PFSK-1 (cell line): ENCODE measurements around the gene SLC2A10.

Experiments
- FOXP2 ChIP-seq: optimal IDR thresholded peaks from 2 replicates; pipeline ENCODE3; 2011; ENCODE audit warnings: borderline replicate concordance, control low read depth, inconsistent platforms; ENCODE audit not compliant: insufficient read depth; ENCODE audit errors: extremely low read length, extremely low read depth
- POLR2AphosphoS5 ChIP-seq: IDR thresholded peaks from 2 replicates; pipeline ENCODE4 v1.6.1; 2012; ENCODE audit warnings: low read depth, mild to moderate bottlenecking, control low read depth, low read length, moderate library complexity
- SIN3A ChIP-seq: IDR thresholded peaks from 2 replicates; pipeline ENCODE4 v1.6.1; 2012; ENCODE audit warnings: mild to moderate bottlenecking, low read length, moderate library complexity, borderline replicate concordance; ENCODE audit not compliant: insufficient read depth
- TAF1 ChIP-seq: IDR thresholded peaks from 2 replicates; pipeline ENCODE4 v1.6.1; 2012; ENCODE audit warnings: low read length, control low read depth, borderline replicate concordance; ENCODE audit not compliant: insufficient read depth
- TF ChIP-seq, protein P1 (sequence below), 2 experiments: IDR thresholded peaks; 2 replicates each; pipeline versions ENCODE4 v1.6.1 to v1.8.0; 2011 to 2012; ENCODE audit warnings: low read depth in 2 of 2, low read length in 2 of 2, control low read depth in 1 of 2, inconsistent platforms in 1 of 2, mild to moderate bottlenecking in 1 of 2, moderate library complexity in 1 of 2; ENCODE audit not compliant: insufficient read depth in 1 of 2

Gene SLC2A10

DNA sequence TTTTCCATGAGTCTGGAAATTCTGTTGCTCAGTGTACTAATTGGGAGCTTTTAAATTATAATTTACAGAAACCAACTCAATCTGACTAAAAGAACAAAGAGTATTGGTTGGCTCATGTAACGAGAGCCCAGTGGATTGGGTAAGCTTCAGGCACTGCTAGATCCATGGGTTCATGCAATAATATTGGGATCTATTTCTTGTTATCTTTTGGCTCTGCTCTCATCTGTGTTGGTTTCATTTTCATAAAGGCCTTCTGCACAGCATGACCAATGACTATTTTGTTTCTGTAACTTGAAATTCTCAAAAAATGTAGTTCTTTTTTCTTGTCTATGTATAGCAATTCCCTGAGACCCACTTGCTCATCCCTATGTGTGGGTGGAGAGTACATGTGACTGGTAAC is 12.0 kb downstream of the SLC2A10 start:
- no peak for TF ChIP-seq FOXP2
- no peak for TF ChIP-seq SIN3A
- TF ChIP-seq POLR2AphosphoS5: no peak
- TF ChIP-seq TAF1: no peak
- TF ChIP-seq, protein P1, sequence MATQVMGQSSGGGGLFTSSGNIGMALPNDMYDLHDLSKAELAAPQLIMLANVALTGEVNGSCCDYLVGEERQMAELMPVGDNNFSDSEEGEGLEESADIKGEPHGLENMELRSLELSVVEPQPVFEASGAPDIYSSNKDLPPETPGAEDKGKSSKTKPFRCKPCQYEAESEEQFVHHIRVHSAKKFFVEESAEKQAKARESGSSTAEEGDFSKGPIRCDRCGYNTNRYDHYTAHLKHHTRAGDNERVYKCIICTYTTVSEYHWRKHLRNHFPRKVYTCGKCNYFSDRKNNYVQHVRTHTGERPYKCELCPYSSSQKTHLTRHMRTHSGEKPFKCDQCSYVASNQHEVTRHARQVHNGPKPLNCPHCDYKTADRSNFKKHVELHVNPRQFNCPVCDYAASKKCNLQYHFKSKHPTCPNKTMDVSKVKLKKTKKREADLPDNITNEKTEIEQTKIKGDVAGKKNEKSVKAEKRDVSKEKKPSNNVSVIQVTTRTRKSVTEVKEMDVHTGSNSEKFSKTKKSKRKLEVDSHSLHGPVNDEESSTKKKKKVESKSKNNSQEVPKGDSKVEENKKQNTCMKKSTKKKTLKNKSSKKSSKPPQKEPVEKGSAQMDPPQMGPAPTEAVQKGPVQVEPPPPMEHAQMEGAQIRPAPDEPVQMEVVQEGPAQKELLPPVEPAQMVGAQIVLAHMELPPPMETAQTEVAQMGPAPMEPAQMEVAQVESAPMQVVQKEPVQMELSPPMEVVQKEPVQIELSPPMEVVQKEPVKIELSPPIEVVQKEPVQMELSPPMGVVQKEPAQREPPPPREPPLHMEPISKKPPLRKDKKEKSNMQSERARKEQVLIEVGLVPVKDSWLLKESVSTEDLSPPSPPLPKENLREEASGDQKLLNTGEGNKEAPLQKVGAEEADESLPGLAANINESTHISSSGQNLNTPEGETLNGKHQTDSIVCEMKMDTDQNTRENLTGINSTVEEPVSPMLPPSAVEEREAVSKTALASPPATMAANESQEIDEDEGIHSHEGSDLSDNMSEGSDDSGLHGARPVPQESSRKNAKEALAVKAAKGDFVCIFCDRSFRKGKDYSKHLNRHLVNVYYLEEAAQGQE (IDR thresholded peaks at IDR 0.05; ENCODE audit: insufficient read depth in 1 of 2, low read depth in 2 of 2, low read length in 2 of 2): no peak

DNA sequence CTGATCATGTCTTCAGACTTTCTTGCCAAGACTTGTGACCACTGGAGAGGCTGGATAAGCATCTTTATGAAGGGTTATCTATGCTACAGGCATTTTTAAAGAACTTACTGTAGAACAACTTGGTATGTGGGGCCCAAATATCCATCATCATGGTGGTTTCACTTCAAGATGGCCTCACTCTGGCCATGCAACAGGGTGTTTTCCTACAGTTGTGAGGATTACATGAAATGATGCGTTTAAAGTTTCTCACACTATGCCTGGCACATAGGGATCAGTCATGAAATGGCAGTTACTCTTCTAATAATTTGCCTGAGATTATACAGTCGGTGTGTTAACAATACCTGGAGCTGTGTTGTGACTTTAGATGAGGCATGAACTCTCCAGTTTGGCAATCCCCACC is 13.0 kb downstream of the SLC2A10 start:
- TF ChIP-seq SIN3A: no peak
- TF ChIP-seq POLR2AphosphoS5: no peak
- no peak for TF ChIP-seq FOXP2
- TF ChIP-seq, protein P1 (IDR thresholded peaks at IDR 0.05; ENCODE audit: insufficient read depth in 1 of 2, low read depth in 2 of 2, low read length in 2 of 2): no peak
- TF ChIP-seq TAF1: no peak

DNA sequence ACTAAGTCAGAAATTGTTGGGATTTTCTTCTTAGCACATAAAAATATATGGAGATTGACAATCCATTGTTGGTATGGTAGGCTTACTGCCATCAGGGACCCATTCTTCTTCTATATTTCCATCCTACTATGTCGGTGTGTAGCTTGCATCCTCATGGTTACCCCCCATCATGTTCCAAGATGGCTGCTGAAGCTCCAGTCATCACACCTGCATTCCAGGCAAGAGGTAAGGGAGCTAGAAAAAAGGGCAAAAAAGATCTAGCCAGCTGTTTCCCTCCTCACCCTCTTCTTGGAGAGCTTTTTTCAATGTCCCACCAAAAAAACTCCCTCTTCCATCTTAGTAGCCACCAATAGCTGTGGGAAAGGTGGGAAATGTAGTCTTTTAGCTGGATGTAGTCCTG is 13.6 kb downstream of the SLC2A10 start:
- TF ChIP-seq TAF1 (no peak), POLR2AphosphoS5 (no peak), FOXP2 (no peak), SIN3A (no peak)
- TF ChIP-seq, protein P1 (IDR thresholded peaks at IDR 0.05; ENCODE audit: insufficient read depth in 1 of 2, low read depth in 2 of 2, low read length in 2 of 2): no peak

DNA sequence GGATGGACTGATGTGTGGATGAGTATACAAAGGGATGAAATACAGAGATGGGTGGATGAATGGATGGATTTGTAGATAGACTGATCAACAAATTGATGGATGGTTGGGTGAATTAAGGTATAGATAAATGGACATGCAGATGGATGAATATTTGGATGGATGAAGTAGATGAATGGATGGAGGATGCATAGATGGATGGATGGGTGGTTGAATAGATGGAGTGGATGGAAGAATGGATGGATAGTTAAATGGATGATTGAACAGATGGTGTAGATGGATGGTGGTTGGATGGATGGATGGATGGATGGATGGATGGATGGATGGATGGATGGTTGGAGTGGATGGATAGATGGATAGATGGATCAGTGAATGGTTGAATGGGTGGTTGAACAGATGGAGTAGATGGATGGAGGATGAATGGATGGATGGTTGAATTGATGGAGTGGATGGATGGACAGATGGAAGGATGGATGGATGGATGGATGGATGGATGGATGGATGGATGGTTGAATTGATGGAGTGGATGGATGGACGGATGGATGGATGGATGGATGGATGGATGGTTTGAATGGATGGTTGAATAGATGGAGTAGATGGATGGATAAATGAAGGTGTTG is 15.0 kb downstream of the SLC2A10 start:
- TF ChIP-seq TAF1 (no peak), SIN3A (no peak), POLR2AphosphoS5 (no peak), FOXP2 (no peak)
- TF ChIP-seq, protein P1 (IDR thresholded peaks at IDR 0.05; ENCODE audit: insufficient read depth in 1 of 2, low read depth in 2 of 2, low read length in 2 of 2): no peak
